Stimulated activated CD4-positive, alpha-beta T cell treated with anti-CD3 and anti-CD28 coated beads, TNF-alpha, amount 100 ng/mL, for 4 hours (primary cell): Measurements from ENCODE around the gene DAPK3.
"Not testable (repeated sequence)": the region's sequence is repeated elsewhere in the genome, so short reads cannot be mapped to it uniquely, and the experiment has no call there.

Source experiments
- DNase-seq, 3 experiments: peaks; one replicate each; pipeline ENCODE4 v3.0.0-alpha.2; 2020; ENCODE audit warnings: low read depth in 3 of 3

The DAPK3 gene

GRCh38 chr19:3979289-3979673 lies 8.4 kb upstream of the DAPK3 start:
- no peak for DNase-seq

GRCh38 chr19:3978145-3978544 lies 7.2 kb upstream of the DAPK3 start:
- no peak for DNase-seq

GRCh38 chr19:3977242-3978143 lies 6.6 kb upstream of the DAPK3 start:
- DNase-seq: no peak

- no peak for DNase-seq
Observed at GRCh38 chr19:3976495-3977241, 5.8 kb upstream of the DAPK3 start.

GRCh38 chr19:3975637-3976087 lies 4.8 kb upstream of the DAPK3 start:
- DNase-seq: no peak

- no peak for DNase-seq
Observed at GRCh38 chr19:3975144-3975543, 4.2 kb upstream of the DAPK3 start.

- DNase-seq: no peak
Observed at GRCh38 chr19:3970313-3970807, 539 bp downstream of the DAPK3 start.

- no peak for DNase-seq
Observed at GRCh38 chr19:3969435-3970312, 1.2 kb downstream of the DAPK3 start.

- DNase-seq: no peak
Observed at GRCh38 chr19:3968556-3969434, 2.1 kb downstream of the DAPK3 start.

GRCh38 chr19:3967983-3968382 lies 2.9 kb downstream of the DAPK3 start:
- DNase-seq: not testable (repeated sequence)

- no peak for DNase-seq
Observed at GRCh38 chr19:3966051-3967017, 4.6 kb downstream of the DAPK3 start.

- DNase-seq: no peak
Observed at GRCh38 chr19:3964256-3965194, 6.4 kb downstream of the DAPK3 start.

GRCh38 chr19:3963458-3964255 lies 7.2 kb downstream of the DAPK3 start:
- no peak for DNase-seq

GRCh38 chr19:3961007-3961406 lies 9.9 kb downstream of the DAPK3 start:
- no peak for DNase-seq

- DNase-seq: no peak
Observed at GRCh38 chr19:3959766-3960131, 11.2 kb downstream of the DAPK3 start.

GRCh38 chr19:3958836-3959765 lies 11.8 kb downstream of the DAPK3 start:
- DNase-seq: no peak

GRCh38 chr19:3955688-3956087 lies 15.2 kb downstream of the DAPK3 start:
- DNase-seq: no peak
